ENCODE data around the gene PRDM15. TPM values are rescaled to one million over a fixed set of nuclear protein-coding genes. Genes with fewer than 3 reads are reported as not detected.

PRDM15 gene
- total RNA-seq, 1 donor from 2014 or later, result 2.9 TPM

- H3K4me3 ChIP-seq, result no peak overlapping the region
- no peak for DNase-seq
- intact Hi-C loops (cut with micrococcal nuclease), result no loop called here
- peaks cover 26% of the 10 kb centered on the region for H3K4me1 ChIP-seq
- TF ChIP-seq CTCF (IDR thresholded peaks at IDR 0.05; ENCODE audit: borderline replicate concordance), result no peak
- H3K9me3 ChIP-seq (replicated peaks), result no peaks in the 10 kb centered on the region
- no peaks in the 10 kb centered on the region for H3K36me3 ChIP-seq
- no peak overlapping the region for H3K27ac ChIP-seq (replicated peaks)
- peaks cover 100% of the 10 kb centered on the region for H3K27me3 ChIP-seq (ENCODE audit: low read depth)
Observed at GRCh38 chr21:41771625-41771945, 107.6 kb downstream of the PRDM15 start.

- TF ChIP-seq CTCF (IDR thresholded peaks at IDR 0.05; ENCODE audit: borderline replicate concordance), result no peak
- Histone ChIP-seq H3K4me3 (no peak overlapping the region), H3K36me3 (no peaks in the 10 kb centered on the region), H3K9me3 (replicated peaks) (no peaks in the 10 kb centered on the region), H3K27ac (replicated peaks) (no peak overlapping the region), H3K27me3 (ENCODE audit: low read depth) (peaks cover 100% of the 10 kb centered on the region), H3K4me1 (peaks cover 30% of the 10 kb centered on the region)
- DNase-seq, result no peak
- intact Hi-C loops (cut with micrococcal nuclease), result no loop called here
Observed at GRCh38 chr21:41770901-41771624, 108.1 kb downstream of the PRDM15 start.

GRCh38 chr21:41769933-41770332 lies 109.2 kb downstream of the PRDM15 start:
- Histone ChIP-seq H3K9me3 (replicated peaks) (no peaks in the 10 kb centered on the region), H3K4me3 (no peak overlapping the region), H3K27ac (replicated peaks) (no peak overlapping the region), H3K4me1 (peaks cover 30% of the 10 kb centered on the region), H3K36me3 (no peaks in the 10 kb centered on the region), H3K27me3 (ENCODE audit: low read depth) (peaks cover 100% of the 10 kb centered on the region)
- intact Hi-C loops (cut with micrococcal nuclease), result no loop called here
- DNase-seq, result no peak
- no peak for TF ChIP-seq CTCF (IDR thresholded peaks at IDR 0.05; ENCODE audit: borderline replicate concordance)

GRCh38 chr21:41769521-41769920 lies 109.6 kb downstream of the PRDM15 start:
- H3K27ac ChIP-seq (replicated peaks), result no peak overlapping the region
- no peak for TF ChIP-seq CTCF (IDR thresholded peaks at IDR 0.05; ENCODE audit: borderline replicate concordance)
- H3K27me3 ChIP-seq (ENCODE audit: low read depth), result peaks cover 100% of the 10 kb centered on the region
- no peak overlapping the region for H3K4me3 ChIP-seq
- H3K4me1 ChIP-seq, result peaks cover 30% of the 10 kb centered on the region
- H3K9me3 ChIP-seq (replicated peaks), result no peaks in the 10 kb centered on the region
- intact Hi-C loops (cut with micrococcal nuclease), result no loop called here
- DNase-seq, result no peak
- no peaks in the 10 kb centered on the region for H3K36me3 ChIP-seq

- Histone ChIP-seq H3K27ac (replicated peaks) (no peak overlapping the region), H3K4me1 (peaks cover 30% of the 10 kb centered on the region), H3K27me3 (ENCODE audit: low read depth) (peaks cover 100% of the 10 kb centered on the region), H3K36me3 (no peaks in the 10 kb centered on the region), H3K9me3 (replicated peaks) (no peaks in the 10 kb centered on the region), H3K4me3 (peak overlapping the region; percentile 46)
- intact Hi-C loops (cut with micrococcal nuclease), result no loop called here
- DNase-seq, result no peak
- no peak for TF ChIP-seq CTCF (IDR thresholded peaks at IDR 0.05; ENCODE audit: borderline replicate concordance)
Observed at GRCh38 chr21:41769111-41769510, 110.0 kb downstream of the PRDM15 start.
